ENCODE data around the gene COL9A3. TPM values are rescaled to one million over a fixed set of nuclear protein-coding genes. Genes with fewer than 3 reads are reported as not detected.

COL9A3 gene
- polyA plus RNA-seq, 4 donors, result 3.4 to 12.7 (median 5.9) TPM

DNA sequence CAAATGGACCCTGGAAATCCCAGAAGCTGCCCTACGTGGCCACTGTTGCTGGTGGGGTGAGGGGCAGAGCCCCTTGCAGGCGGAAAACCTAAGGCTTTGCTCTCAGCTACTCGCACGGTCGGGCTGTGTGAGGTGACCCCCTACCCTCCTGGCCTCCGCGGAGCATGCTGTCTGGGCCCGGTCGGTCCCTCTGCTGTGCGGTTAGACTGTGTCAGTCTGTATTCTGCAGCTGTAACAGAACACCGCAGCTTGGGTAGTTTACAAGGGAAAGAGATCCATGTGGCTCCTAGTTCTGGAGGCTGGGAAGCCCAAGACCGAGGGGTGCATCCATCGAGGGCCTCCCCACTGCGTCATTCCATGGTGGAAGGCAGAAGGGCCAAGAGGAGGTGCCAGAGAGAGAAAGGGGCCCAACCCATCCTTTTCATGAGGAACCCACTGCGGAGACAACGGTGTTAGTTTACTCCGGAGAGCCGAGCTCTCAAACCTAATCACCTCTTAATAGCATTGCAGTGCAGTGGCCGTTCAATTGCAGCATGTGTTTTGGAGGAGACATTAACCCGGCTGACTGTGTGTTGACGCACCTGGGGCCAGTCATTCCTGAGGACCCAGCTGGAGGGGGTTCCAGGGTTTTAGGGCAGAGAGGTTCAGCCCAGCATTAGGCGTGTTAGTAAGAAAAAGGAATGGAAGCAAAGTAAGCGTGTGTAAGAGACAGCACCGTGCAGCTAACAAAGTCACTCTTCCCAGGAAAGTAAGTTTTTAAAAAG is 18.3 kb downstream of the COL9A3 start:
- H3K27ac ChIP-seq (ENCODE audit: low read depth in 1 of 3, low read length in 2 of 3), result no peak overlapping the region
- no peak for DNase-seq
- FAIRE-seq, result no peak
- H3K4me1 ChIP-seq (ENCODE audit: control insufficient read depth in 3 of 3, insufficient read depth in 2 of 3, low read depth in 1 of 3, low read length in 2 of 3), result peaks cover 3 to 13% (median 4%) of the 10 kb centered on the region in 3 donors
- peaks cover 0 to 2% (median 0%) of the 10 kb centered on the region in 3 donors for H3K27me3 ChIP-seq (ENCODE audit: control insufficient read depth in 3 of 3, insufficient read depth in 3 of 3, low read length in 3 of 3)
- no peaks in the 10 kb centered on the region for H3K9me3 ChIP-seq (ENCODE audit: control insufficient read depth in 2 of 2, insufficient read depth in 1 of 2, low read depth in 1 of 2, low read length in 1 of 2)
- H3K36me3 ChIP-seq (ENCODE audit: control insufficient read depth in 3 of 3, insufficient read depth in 2 of 3, low read depth in 1 of 3, low read length in 3 of 3), result peaks cover 0 to under 1% (median 0%) of the 10 kb centered on the region in 3 donors
- H3K4me3 ChIP-seq (ENCODE audit: low read depth in 1 of 3, low read length in 3 of 3), result no peak overlapping the region
- WGBS, 3 donors, result 90 to 93% (median 92%) methylated on average over 24 of the region's 24 CpGs

DNA sequence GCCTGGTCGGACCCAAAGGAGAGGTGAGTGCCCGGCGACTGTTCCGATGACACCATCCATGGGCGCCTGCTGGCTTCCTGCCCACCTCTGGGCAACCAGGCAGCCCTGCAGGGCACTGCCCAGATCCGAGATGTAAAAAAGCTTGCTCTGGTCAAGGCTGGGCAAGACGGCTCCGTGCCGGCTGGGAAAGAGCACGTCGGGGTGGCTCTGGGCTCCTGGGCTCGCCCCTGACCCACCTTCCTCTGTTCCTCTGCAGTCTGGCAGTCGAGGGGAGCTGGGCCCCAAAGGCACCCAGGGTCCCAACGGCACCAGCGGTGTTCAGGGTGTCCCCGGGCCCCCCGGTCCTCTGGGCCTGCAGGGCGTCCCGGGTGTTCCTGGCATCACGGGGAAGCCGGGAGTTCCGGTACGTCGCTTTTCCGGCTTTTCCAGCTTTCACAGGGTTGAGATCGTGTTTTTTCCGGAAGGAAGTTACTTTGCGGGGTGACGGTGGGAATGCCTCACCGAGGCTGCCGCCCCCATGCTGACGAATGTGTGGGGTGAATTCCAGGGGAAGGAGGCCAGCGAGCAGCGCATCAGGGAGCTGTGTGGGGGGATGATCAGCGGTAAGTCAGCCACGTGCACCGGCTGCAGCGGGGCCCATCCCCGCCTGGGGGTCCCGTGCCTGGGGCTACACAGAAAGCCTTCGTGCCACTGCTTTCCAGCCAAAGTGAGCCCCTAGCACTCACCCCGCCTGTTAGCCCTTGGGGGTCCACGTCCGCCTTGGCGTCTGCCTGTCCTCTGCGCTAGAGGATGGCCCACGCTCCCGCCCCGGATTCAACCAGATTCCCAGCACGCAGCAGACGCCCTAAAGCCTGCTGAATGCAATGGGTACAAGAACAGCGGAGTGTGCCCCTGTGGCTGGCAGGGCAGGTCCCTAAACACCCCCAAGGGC is 19.3 kb downstream of the COL9A3 start:
- Histone ChIP-seq H3K27me3 (ENCODE audit: control insufficient read depth in 3 of 3, insufficient read depth in 3 of 3, low read length in 3 of 3) (peaks cover 0 to 2% (median 0%) of the 10 kb centered on the region in 3 donors), H3K9me3 (ENCODE audit: control insufficient read depth in 2 of 2, insufficient read depth in 1 of 2, low read depth in 1 of 2, low read length in 1 of 2) (no peaks in the 10 kb centered on the region), H3K27ac (ENCODE audit: low read depth in 1 of 3, low read length in 2 of 3) (no peak overlapping the region), H3K4me3 (ENCODE audit: low read depth in 1 of 3, low read length in 3 of 3) (no peak overlapping the region), H3K36me3 (ENCODE audit: control insufficient read depth in 3 of 3, insufficient read depth in 2 of 3, low read depth in 1 of 3, low read length in 3 of 3) (peaks cover 0 to 4% (median 0%) of the 10 kb centered on the region in 3 donors), H3K4me1 (ENCODE audit: control insufficient read depth in 3 of 3, insufficient read depth in 2 of 3, low read depth in 1 of 3, low read length in 2 of 3) (peaks cover 3 to 13% (median 4%) of the 10 kb centered on the region in 3 donors)
- WGBS, 3 donors, result 79 to 91% (median 85%) methylated on average over 51 to 52 of the region's 52 CpGs
- DNase-seq (no peak), FAIRE-seq (no peak)

DNA sequence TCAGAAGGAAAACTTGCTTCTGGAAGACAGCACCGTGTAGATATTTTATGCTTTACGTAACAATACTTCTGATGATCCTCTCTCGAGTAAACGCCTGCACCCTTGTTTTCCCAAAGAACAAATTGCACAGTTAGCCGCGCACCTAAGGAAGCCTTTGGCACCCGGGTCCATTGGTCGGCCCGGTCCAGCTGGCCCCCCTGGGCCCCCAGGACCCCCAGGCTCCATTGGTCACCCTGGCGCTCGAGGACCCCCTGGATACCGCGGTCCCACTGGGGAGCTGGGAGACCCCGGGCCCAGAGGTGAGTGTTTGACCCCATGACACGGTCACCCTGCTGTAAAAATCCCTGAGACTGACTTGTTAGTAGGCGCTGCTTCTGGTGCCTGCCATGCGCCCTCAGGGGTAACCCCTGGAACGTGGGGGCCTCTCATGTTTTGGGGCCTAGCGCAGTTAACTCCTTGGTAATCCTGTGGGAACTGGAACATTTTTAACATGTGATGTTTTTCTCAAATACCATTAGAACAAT is 20.2 kb downstream of the COL9A3 start:
- peaks cover 0 to 2% (median 0%) of the 10 kb centered on the region in 3 donors for H3K27me3 ChIP-seq (ENCODE audit: control insufficient read depth in 3 of 3, insufficient read depth in 3 of 3, low read length in 3 of 3)
- H3K4me1 ChIP-seq (ENCODE audit: control insufficient read depth in 3 of 3, insufficient read depth in 2 of 3, low read depth in 1 of 3, low read length in 2 of 3), result peaks cover 0 to 13% (median 3%) of the 10 kb centered on the region in 3 donors
- H3K9me3 ChIP-seq (ENCODE audit: control insufficient read depth in 2 of 2, insufficient read depth in 1 of 2, low read depth in 1 of 2, low read length in 1 of 2), result no peaks in the 10 kb centered on the region
- no peak overlapping the region for H3K4me3 ChIP-seq (ENCODE audit: low read depth in 1 of 3, low read length in 3 of 3)
- WGBS, 3 donors, result 86 to 91% (median 89%) methylated on average over 19 of the region's 19 CpGs
- peaks cover 0 to 4% (median 0%) of the 10 kb centered on the region in 3 donors for H3K36me3 ChIP-seq (ENCODE audit: control insufficient read depth in 3 of 3, insufficient read depth in 2 of 3, low read depth in 1 of 3, low read length in 3 of 3)
- H3K27ac ChIP-seq (ENCODE audit: low read depth in 1 of 3, low read length in 2 of 3), result no peak overlapping the region
- DNase-seq (no peak), FAIRE-seq (no peak)

DNA sequence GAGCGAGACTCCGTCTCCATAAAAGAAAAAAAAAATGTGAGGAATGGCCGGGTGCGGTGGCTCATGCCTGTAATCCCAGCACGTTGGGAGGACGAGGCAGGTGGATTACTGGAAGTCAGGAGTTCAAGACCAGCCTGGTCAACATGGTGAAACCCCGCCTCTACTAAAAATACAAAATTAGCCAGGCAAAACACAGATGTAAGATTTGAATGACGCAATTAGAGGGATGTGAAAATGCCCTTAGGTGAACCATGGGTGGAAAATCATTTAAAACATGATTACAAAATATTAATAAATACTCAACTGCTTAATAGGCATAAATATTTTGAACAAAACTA is 20.9 kb downstream of the COL9A3 start:
- WGBS, 3 donors, result 39 to 69% (median 47%) methylated on average over 8 of the region's 8 CpGs
- peaks cover 0 to 2% (median 0%) of the 10 kb centered on the region in 3 donors for H3K27me3 ChIP-seq (ENCODE audit: control insufficient read depth in 3 of 3, insufficient read depth in 3 of 3, low read length in 3 of 3)
- H3K36me3 ChIP-seq (ENCODE audit: control insufficient read depth in 3 of 3, insufficient read depth in 2 of 3, low read depth in 1 of 3, low read length in 3 of 3), result peaks cover 0 to 4% (median 0%) of the 10 kb centered on the region in 3 donors
- H3K4me1 ChIP-seq (ENCODE audit: control insufficient read depth in 3 of 3, insufficient read depth in 2 of 3, low read depth in 1 of 3, low read length in 2 of 3), result peaks cover 0 to 13% (median 0%) of the 10 kb centered on the region in 3 donors
- H3K27ac ChIP-seq (ENCODE audit: low read depth in 1 of 3, low read length in 2 of 3), result peak overlapping the region; percentile 87 to 92 (median 88)
- H3K9me3 ChIP-seq (ENCODE audit: control insufficient read depth in 2 of 2, insufficient read depth in 1 of 2, low read depth in 1 of 2, low read length in 1 of 2), result no peaks in the 10 kb centered on the region
- no peak for FAIRE-seq
- no peak overlapping the region for H3K4me3 ChIP-seq (ENCODE audit: low read depth in 1 of 3, low read length in 3 of 3)
- no peak for DNase-seq

DNA sequence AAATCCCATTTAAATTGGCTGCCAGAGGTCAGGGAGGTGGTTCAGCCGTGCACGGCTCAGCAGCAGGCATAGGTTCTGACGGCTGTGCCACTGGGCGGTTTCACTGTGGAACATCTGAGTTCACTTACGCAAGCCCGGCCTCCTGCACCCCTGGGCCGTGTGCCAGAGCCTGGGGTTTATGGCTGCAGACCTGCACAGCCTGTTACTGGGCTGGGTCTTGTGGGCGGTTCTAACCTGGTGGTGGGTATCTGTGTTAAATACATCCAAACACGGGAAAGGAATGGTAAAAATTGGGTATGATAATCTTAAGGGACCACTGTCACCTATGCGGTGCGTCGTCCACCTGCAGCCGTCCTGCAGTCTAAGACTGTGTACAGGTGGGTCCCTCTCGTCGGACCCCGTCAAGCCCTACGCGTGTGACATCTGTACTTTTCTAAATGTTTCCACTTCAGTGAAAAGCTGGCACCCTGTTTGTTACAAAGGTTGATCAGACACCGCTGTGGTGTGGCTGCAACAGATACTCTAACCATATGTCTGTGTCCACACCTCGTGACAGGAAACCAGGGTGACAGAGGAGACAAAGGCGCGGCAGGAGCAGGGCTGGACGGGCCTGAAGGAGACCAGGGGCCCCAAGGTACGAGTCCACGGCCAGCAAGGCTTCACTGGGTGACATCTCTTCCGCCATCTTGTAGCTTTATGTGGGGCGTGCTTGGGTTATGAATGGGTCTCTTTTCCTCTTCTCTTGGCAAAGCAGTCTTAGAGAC is 21.5 kb downstream of the COL9A3 start:
- Histone ChIP-seq H3K27me3 (ENCODE audit: control insufficient read depth in 3 of 3, insufficient read depth in 3 of 3, low read length in 3 of 3) (peaks cover 0 to 2% (median 0%) of the 10 kb centered on the region in 3 donors), H3K36me3 (ENCODE audit: control insufficient read depth in 3 of 3, insufficient read depth in 2 of 3, low read depth in 1 of 3, low read length in 3 of 3) (peaks cover 0 to 4% (median 0%) of the 10 kb centered on the region in 3 donors), H3K4me1 (ENCODE audit: control insufficient read depth in 3 of 3, insufficient read depth in 2 of 3, low read depth in 1 of 3, low read length in 2 of 3) (peaks cover 0 to 13% (median 0%) of the 10 kb centered on the region in 3 donors), H3K4me3 (ENCODE audit: low read depth in 1 of 3, low read length in 3 of 3) (no peak overlapping the region), H3K27ac (ENCODE audit: low read depth in 1 of 3, low read length in 2 of 3) (peak overlapping the region; percentile 87 to 92 (median 88)), H3K9me3 (ENCODE audit: control insufficient read depth in 2 of 2, insufficient read depth in 1 of 2, low read depth in 1 of 2, low read length in 1 of 2) (no peaks in the 10 kb centered on the region)
- WGBS, 3 donors, result 15 to 54% (median 31%) methylated on average over 27 of the region's 27 CpGs
- no peak for FAIRE-seq
- peak; percentile 93 to 97 for DNase-seq

GRCh38 chr20:62839261-62839660 is 22.4 kb downstream of the COL9A3 start:
- Histone ChIP-seq H3K27me3 (ENCODE audit: control insufficient read depth in 3 of 3, insufficient read depth in 3 of 3, low read length in 3 of 3) (peaks cover 0 to 2% (median 0%) of the 10 kb centered on the region in 3 donors), H3K9me3 (ENCODE audit: control insufficient read depth in 2 of 2, insufficient read depth in 1 of 2, low read depth in 1 of 2, low read length in 1 of 2) (no peaks in the 10 kb centered on the region), H3K27ac (ENCODE audit: low read depth in 1 of 3, low read length in 2 of 3) (peak overlapping the region; percentile 87 to 92 (median 88)), H3K4me3 (ENCODE audit: low read depth in 1 of 3, low read length in 3 of 3) (no peak overlapping the region), H3K4me1 (ENCODE audit: control insufficient read depth in 3 of 3, insufficient read depth in 2 of 3, low read depth in 1 of 3, low read length in 2 of 3) (peaks cover 0 to 13% (median 0%) of the 10 kb centered on the region in 3 donors), H3K36me3 (ENCODE audit: control insufficient read depth in 3 of 3, insufficient read depth in 2 of 3, low read depth in 1 of 3, low read length in 3 of 3) (peaks cover 0 to 4% (median 0%) of the 10 kb centered on the region in 3 donors)
- WGBS, 3 donors, result 88 to 90% (median 90%) methylated on average over 8 of the region's 8 CpGs
- no peak for DNase-seq
- no peak for FAIRE-seq

GRCh38 chr20:62839816-62840215 is 23.0 kb downstream of the COL9A3 start:
- H3K36me3 ChIP-seq (ENCODE audit: control insufficient read depth in 3 of 3, insufficient read depth in 2 of 3, low read depth in 1 of 3, low read length in 3 of 3), result peaks cover 0 to 4% (median 0%) of the 10 kb centered on the region in 3 donors
- H3K9me3 ChIP-seq (ENCODE audit: control insufficient read depth in 2 of 2, insufficient read depth in 1 of 2, low read depth in 1 of 2, low read length in 1 of 2), result no peaks in the 10 kb centered on the region
- peaks cover 0 to 2% (median 0%) of the 10 kb centered on the region in 3 donors for H3K27me3 ChIP-seq (ENCODE audit: control insufficient read depth in 3 of 3, insufficient read depth in 3 of 3, low read length in 3 of 3)
- H3K4me1 ChIP-seq (ENCODE audit: control insufficient read depth in 3 of 3, insufficient read depth in 2 of 3, low read depth in 1 of 3, low read length in 2 of 3), result peaks cover 0 to 13% (median 0%) of the 10 kb centered on the region in 3 donors
- DNase-seq (no peak), FAIRE-seq (no peak)
- H3K27ac ChIP-seq (ENCODE audit: low read depth in 1 of 3, low read length in 2 of 3), result no peak overlapping the region
- no peak overlapping the region for H3K4me3 ChIP-seq (ENCODE audit: low read depth in 1 of 3, low read length in 3 of 3)
- WGBS, 3 donors, result 62 to 81% (median 71%) methylated on average over 11 of the region's 11 CpGs
